ENCODE measurements around the gene TMEM218.

GRCh38 chr11:125079151-125079877 lies 32.1 kb downstream of the TMEM218 start:
- no peak for TF ChIP-seq POLR2AphosphoS5 (IDR thresholded peaks at IDR 0.05; ENCODE audit: low read depth)
- TF ChIP-seq CTCF (IDR thresholded peaks at IDR 0.05; ENCODE audit: insufficient read depth, low read length): no peak

Data from HL-60 (cell line).